ENCODE results near the gene MCM9. TPM values are rescaled to one million over a fixed set of nuclear protein-coding genes. Genes with fewer than 3 reads are reported as not detected.

The MCM9 gene
- total and polyA plus RNA-seq, 2 of the 4 experiments (the other 2 are of a cell fraction), result 3.5 to 7.2 TPM

DNA sequence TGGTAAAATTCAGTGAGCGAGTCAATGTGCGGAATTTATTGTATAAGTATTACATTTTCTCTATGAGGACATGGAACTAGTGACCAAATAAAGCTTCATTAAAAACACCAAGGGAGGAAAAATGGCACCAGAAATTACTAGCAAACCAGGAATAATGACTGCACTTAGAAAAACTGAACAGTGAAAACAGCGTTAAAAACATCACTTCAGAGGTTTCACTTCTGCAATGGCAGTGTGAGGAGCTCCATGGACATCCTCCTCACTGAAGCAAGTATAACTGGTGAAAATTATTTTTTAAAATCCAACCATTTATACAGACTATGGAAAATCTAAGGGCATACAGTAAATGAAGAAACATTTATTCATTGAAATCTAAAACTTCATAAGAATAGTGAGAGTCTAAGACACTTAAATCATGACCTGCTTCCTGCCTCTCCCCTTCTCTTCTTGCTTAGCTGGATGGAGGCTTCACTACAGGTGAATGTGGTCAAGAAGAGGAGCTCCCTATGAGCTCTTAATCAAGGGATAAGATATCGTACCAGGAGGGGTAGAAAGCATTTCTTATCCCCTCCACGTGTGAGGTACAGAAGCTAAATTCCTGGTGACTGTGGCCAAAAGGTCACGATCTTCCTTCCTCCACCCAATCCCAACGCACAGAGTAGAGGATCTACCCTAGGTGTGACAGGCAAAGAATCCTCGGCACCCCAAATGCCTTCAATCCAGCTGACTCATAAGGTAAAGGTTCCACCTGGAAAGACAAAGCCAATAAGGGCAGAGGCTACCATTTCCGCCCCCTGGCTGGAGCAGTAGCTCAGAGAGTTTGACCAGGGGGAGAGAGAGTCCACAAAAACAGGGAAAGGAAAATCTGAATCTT is 53.3 kb downstream of the MCM9 start:
- BruUV-seq (replicated peaks), result no TSS peak
- Histone ChIP-seq H3K4me2 (ENCODE audit: low read depth, low read length) (no peak overlapping the region), H4K8ac (ENCODE audit: low read depth in 2 of 2, low read length in 2 of 2) (no peak overlapping the region), H2BK120ac (ENCODE audit: low read depth, low read length) (no peak overlapping the region), H3K9me1 (ENCODE audit: insufficient read depth, low read length) (no peaks in the 10 kb centered on the region; the same call in 1 of the 2 replicates), H4K91ac (ENCODE audit: insufficient read depth, low read depth, low read length) (no peak overlapping the region), H3K36me3 (ENCODE audit: control insufficient read depth, insufficient read depth, low read length) (no peaks in the 10 kb centered on the region), H3K4me3 (ENCODE audit: insufficient read depth, low read depth, low read length) (no peak overlapping the region), H3K14ac (replicated peaks; ENCODE audit: low read depth, low read length) (no peak overlapping the region), H2BK20ac (ENCODE audit: low read depth, low read length) (no peak overlapping the region), H3K4ac (ENCODE audit: low read depth, low read length) (no peak overlapping the region), H2BK15ac (ENCODE audit: low read depth, low read length) (no peak overlapping the region), H3K27me3 (ENCODE audit: control insufficient read depth, insufficient read depth, low read length) (no peaks in the 10 kb centered on the region), H4K5ac (ENCODE audit: low read depth, low read length) (no peak overlapping the region), H3K56ac (ENCODE audit: extremely low read depth, insufficient read depth, low read length) (no peak overlapping the region), H3K27ac (ENCODE audit: insufficient read depth, low read length) (no peak overlapping the region), H3K79me1 (ENCODE audit: low read depth in 1 of 2, low read length in 2 of 2) (peaks cover 11 to 17% of the 10 kb centered on the region in 2 experiments; a peak in 3 of 4 replicates), H3K4me1 (ENCODE audit: control insufficient read depth, insufficient read depth, low read length) (peaks cover 5% of the 10 kb centered on the region), H2AK5ac (ENCODE audit: low read depth, low read length) (no peak overlapping the region), H2AK9ac (replicated peaks; ENCODE audit: low read depth, low read length, poor library complexity) (no peak overlapping the region), H3K9ac (ENCODE audit: low read depth, low read length) (no peak overlapping the region), H3K18ac (ENCODE audit: low read depth, low read length) (no peak overlapping the region), H2BK5ac (ENCODE audit: low read depth, low read length, poor library complexity, severe bottlenecking) (no peak overlapping the region), H4K20me1 (ENCODE audit: insufficient read depth, low read length) (no peaks in the 10 kb centered on the region), H2AFZ (replicated peaks; ENCODE audit: low read length, poor library complexity) (no peak overlapping the region), H3K23ac (ENCODE audit: low read depth, low read length) (no peak overlapping the region), H3K9me3 (ENCODE audit: control insufficient read depth, insufficient read depth, low read length) (no peaks in the 10 kb centered on the region)
- ATAC-seq (ENCODE audit: low read depth) (no peak), DNase-seq (no peak)
- TF ChIP-seq, protein P1, sequence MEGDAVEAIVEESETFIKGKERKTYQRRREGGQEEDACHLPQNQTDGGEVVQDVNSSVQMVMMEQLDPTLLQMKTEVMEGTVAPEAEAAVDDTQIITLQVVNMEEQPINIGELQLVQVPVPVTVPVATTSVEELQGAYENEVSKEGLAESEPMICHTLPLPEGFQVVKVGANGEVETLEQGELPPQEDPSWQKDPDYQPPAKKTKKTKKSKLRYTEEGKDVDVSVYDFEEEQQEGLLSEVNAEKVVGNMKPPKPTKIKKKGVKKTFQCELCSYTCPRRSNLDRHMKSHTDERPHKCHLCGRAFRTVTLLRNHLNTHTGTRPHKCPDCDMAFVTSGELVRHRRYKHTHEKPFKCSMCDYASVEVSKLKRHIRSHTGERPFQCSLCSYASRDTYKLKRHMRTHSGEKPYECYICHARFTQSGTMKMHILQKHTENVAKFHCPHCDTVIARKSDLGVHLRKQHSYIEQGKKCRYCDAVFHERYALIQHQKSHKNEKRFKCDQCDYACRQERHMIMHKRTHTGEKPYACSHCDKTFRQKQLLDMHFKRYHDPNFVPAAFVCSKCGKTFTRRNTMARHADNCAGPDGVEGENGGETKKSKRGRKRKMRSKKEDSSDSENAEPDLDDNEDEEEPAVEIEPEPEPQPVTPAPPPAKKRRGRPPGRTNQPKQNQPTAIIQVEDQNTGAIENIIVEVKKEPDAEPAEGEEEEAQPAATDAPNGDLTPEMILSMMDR (conservative IDR thresholded peaks at IDR 0.05; ENCODE audit: low read depth, low read length), result no peak
- TF ChIP-seq, protein P2, sequence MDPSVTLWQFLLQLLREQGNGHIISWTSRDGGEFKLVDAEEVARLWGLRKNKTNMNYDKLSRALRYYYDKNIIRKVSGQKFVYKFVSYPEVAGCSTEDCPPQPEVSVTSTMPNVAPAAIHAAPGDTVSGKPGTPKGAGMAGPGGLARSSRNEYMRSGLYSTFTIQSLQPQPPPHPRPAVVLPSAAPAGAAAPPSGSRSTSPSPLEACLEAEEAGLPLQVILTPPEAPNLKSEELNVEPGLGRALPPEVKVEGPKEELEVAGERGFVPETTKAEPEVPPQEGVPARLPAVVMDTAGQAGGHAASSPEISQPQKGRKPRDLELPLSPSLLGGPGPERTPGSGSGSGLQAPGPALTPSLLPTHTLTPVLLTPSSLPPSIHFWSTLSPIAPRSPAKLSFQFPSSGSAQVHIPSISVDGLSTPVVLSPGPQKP (IDR thresholded peaks at IDR 0.05; ENCODE audit: borderline replicate concordance, low read depth, low read length), result no peak
- TF ChIP-seq RAD21 (IDR thresholded peaks at IDR 0.05; ENCODE audit: low read length), result no peak
- no peak for TF ChIP-seq MAFK (IDR thresholded peaks at IDR 0.05; ENCODE audit: low read depth, low read length)
- no peak for TF ChIP-seq RFX5 (IDR thresholded peaks at IDR 0.05; ENCODE audit: low read depth, low read length)
- TF ChIP-seq RCOR1 (IDR thresholded peaks at IDR 0.05; ENCODE audit: insufficient replicate concordance, low read length), result no peak
- TF ChIP-seq FOS (IDR thresholded peaks at IDR 0.05; ENCODE audit: low read depth, low read length), result no peak
- TF ChIP-seq SMC3 (IDR thresholded peaks at IDR 0.05; ENCODE audit: low read depth, low read length), result no peak
- no peak for TF ChIP-seq POLR2A (IDR thresholded peaks at IDR 0.05; ENCODE audit: low read depth, low read length)
- no peak for TF ChIP-seq CEBPB (IDR thresholded peaks at IDR 0.05; ENCODE audit: low read depth, low read length)
- no peak for TF ChIP-seq NFE2L2 (IDR thresholded peaks at IDR 0.05; ENCODE audit: low read depth, low read length)
- TF ChIP-seq MAZ (IDR thresholded peaks at IDR 0.05; ENCODE audit: borderline replicate concordance, low read depth, low read length), result no peak
- WGBS, 2 experiments (ENCODE audit: extremely low coverage in 2 of 2, insufficient read length in 1 of 2), result no CpG with 5 or more reads among the region's 9 CpGs
- in situ Hi-C loops (cut with MboI; ENCODE audit: low sequenced_read_pairs), result no loop called here
- dilution Hi-C loops (cut with HindIII; ENCODE audit: low sequenced_read_pairs, unreplicated experiment), result no loop called here
- intact Hi-C loops (cut with micrococcal nuclease), result no loop called here
- ChIA-PET POLR2A (ENCODE audit: unreplicated experiment) (no interaction called here), CTCF (interaction anchor here (0.5 to 1.1 kb wide), 4 partner anchors 8 to 596 kb away, joined by 3 to 4 read pairs (median 3); no protein-coding TSS in a partner anchor)

Data from IMR-90 (cell line).